Activated naive CD8-positive, alpha-beta T cell treated with anti-CD3 and anti-CD28 coated beads, Interleukin-2, amount 50 U/mL, for 24 hours (primary cell): ENCODE measurements around the gene FAM222A.

Experiments
- ATAC-seq: fragments of 150-1000 bp; cut with Tn5 transposase; one replicate; pipeline ENCODE4 v1.10.0; 2021
- DNase-seq: peaks from one replicate; pipeline ENCODE4 v3.0.0; 2021
- H3K27ac Mint-ChIP-seq: one replicate; pipeline ENCODE4 v1.8.0; 2021; ENCODE audit warnings: mild to moderate bottlenecking, mixed read lengths
- H3K27me3 Mint-ChIP-seq: one replicate; pipeline ENCODE4 v1.8.0; 2021; ENCODE audit warnings: mixed read lengths
- H3K36me3 Mint-ChIP-seq: one replicate; pipeline ENCODE4 v1.8.0; 2021; ENCODE audit warnings: low read depth, mixed read lengths
- H3K4me1 Mint-ChIP-seq: one replicate; pipeline ENCODE4 v1.8.0; 2021; ENCODE audit warnings: mixed read lengths
- H3K4me3 Mint-ChIP-seq: one replicate; pipeline ENCODE4 v1.8.0; 2021; ENCODE audit warnings: mild to moderate bottlenecking, moderate library complexity, mixed read lengths
- H3K9me3 Mint-ChIP-seq: one replicate; pipeline ENCODE4 v1.8.0; 2021; ENCODE audit warnings: mixed read lengths

The FAM222A gene

DNA sequence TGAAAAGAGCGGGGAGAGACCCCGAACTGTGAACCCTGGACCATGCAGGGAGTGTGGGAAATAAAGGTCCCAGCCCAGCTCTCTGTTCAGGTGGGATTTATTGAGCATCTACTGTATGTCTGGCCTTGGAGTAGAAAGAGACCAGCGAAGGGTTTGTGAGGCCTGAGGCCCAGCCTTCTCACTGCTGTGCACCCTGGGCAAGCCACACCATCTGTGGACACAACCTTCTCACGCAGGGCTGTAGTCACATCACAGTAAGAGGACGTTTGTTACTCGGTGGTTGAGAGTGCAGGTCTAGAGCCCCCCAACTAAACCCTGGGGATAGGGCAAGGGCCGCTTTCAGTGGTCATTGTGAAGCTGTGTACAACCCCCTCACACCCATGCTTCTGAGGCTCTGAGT lies 18.2 kb downstream of the FAM222A start:
- H3K27me3 Mint-ChIP-seq: peaks cover 23% of the 10 kb centered on the region
- no peak overlapping the region for H3K4me3 Mint-ChIP-seq
- no peaks in the 10 kb centered on the region for H3K4me1 Mint-ChIP-seq
- H3K36me3 Mint-ChIP-seq: no peaks in the 10 kb centered on the region
- H3K9me3 Mint-ChIP-seq: no peaks in the 10 kb centered on the region
- no peak overlapping the region for H3K27ac Mint-ChIP-seq
- ATAC-seq (no peak), DNase-seq (no peak)

DNA sequence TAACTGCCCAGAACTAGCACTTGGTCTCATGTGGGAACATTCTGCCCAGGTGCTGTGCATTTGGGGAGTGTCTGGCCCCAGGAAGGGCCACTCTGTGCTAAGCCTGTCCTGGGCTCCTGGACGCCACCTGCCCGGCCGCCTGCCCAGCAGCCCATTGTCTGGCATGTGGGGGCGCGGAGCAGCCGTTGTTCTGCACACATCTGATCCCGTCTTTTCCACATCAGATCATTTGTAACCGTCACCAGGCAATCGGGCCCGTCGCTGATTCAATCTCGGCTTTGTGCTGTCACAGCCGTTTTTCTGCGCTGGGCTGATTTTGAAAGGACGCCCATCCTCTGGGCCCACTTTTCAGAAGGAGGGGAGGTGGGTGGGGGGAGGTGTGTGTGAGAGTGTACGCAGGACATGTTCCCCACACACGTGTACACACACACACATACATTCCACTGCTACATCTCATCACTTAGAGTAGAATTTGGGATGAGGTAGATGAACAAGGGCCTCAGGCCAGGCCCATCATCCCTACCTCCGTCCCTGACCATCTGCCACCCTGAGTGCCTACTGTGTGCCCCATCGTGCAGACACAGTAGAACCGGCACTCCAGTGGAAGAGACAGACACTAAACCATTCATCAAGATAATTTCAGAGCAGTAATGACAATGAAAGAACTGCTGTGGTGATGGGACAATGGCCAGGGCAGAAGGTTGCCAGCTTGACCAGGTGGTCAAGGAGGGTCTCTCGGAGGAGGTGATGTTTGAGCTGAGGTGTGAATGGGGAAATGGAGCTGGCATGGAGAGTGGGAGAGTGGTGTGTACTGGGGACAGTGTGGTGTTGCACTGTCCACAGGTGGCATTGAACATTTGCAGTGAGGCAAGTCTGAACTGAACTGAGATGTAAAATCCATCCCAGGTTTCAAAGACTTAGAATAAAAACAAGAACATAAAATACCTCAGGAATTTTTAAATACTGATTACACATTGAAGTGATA lies 19.0 kb downstream of the FAM222A start:
- Mint-ChIP-seq H3K27ac (no peak overlapping the region), H3K9me3 (no peaks in the 10 kb centered on the region), H3K4me3 (no peak overlapping the region), H3K36me3 (no peaks in the 10 kb centered on the region), H3K27me3 (peaks cover 23% of the 10 kb centered on the region), H3K4me1 (no peaks in the 10 kb centered on the region)
- ATAC-seq (no peak), DNase-seq (no peak)

GRCh38 chr12:109734219-109735000 lies 20.8 kb downstream of the FAM222A start:
- H3K4me3 Mint-ChIP-seq: no peak overlapping the region
- no peak for ATAC-seq

GRCh38 chr12:109735051-109735521 lies 21.5 kb downstream of the FAM222A start:
- Mint-ChIP-seq H3K4me3 (no peak overlapping the region), H3K4me1 (no peaks in the 10 kb centered on the region), H3K27ac (no peak overlapping the region), H3K27me3 (peaks cover 24% of the 10 kb centered on the region), H3K36me3 (no peaks in the 10 kb centered on the region), H3K9me3 (no peaks in the 10 kb centered on the region)
- ATAC-seq: no peak
- no peak for DNase-seq

More at GRCh38 chr12:109734219-109735000, 20.8 kb downstream of the FAM222A start:
- DNase-seq: no peak
- H3K36me3 Mint-ChIP-seq: no peaks in the 10 kb centered on the region
- peaks cover 24% of the 10 kb centered on the region for H3K27me3 Mint-ChIP-seq
- no peaks in the 10 kb centered on the region for H3K4me1 Mint-ChIP-seq
- H3K27ac Mint-ChIP-seq: no peak overlapping the region
- no peaks in the 10 kb centered on the region for H3K9me3 Mint-ChIP-seq

- H3K36me3 Mint-ChIP-seq: no peaks in the 10 kb centered on the region
- no peaks in the 10 kb centered on the region for H3K9me3 Mint-ChIP-seq
- no peak for ATAC-seq
- H3K27ac Mint-ChIP-seq: no peak overlapping the region
- peaks cover 28% of the 10 kb centered on the region for H3K27me3 Mint-ChIP-seq
- no peak for DNase-seq
- no peak overlapping the region for H3K4me3 Mint-ChIP-seq
- no peaks in the 10 kb centered on the region for H3K4me1 Mint-ChIP-seq
These were observed 22.4 kb downstream of the FAM222A start for GRCh38 chr12:109735825-109736551.

DNA sequence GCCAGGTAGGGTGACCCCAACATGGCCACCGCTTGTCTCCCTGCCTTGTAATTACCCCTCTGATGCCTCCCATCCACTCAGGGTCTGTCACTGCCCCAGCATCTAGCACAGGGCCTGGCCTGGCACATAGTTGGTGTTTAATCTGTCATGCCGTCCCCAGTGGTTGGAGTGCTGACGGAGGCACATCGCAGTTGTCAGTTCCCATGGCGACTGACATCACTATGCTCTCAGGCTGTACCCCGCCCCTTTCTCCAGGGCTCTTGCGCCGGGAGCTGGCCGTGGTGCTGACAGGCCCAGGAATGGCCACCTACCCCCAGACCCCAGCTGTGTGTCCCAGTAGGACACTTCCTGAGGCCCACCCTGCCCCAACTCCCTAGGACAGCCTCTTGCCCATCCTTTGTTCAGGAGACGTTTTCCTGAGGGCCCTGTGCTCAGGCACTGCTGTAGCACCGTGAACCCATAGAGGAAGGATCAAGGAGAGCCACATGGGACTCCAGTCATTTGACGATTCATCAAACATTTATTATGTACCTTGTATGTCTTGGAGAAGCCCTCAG lies 23.0 kb downstream of the FAM222A start:
- peak; percentile 27 for ATAC-seq
- H3K27me3 Mint-ChIP-seq: peaks cover 28% of the 10 kb centered on the region

DNA sequence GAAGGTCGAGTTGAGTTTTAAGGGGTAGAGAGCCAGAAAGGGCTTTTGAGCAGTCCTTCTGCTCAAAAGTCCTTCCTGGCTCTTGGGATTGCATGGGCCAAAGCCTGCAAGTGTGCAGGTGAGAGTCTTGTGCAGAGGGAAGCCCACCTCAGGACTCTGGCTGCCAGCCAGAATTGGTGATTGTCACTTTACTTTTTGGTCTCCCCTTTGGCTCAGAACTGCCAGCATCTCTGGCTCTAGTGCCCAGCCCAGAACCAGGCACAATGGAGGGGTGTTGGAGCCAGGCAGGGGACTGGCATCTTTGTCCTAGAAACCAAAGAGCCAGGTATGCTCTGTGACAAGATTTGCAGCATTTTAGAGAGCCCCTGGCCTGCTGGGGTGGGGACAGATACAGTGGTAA lies 23.5 kb downstream of the FAM222A start:
- H3K27ac Mint-ChIP-seq: no peak overlapping the region
- H3K4me1 Mint-ChIP-seq: no peaks in the 10 kb centered on the region
- DNase-seq: no peak
- peaks cover 28% of the 10 kb centered on the region for H3K27me3 Mint-ChIP-seq
- no peaks in the 10 kb centered on the region for H3K9me3 Mint-ChIP-seq
- ATAC-seq: no peak
- H3K4me3 Mint-ChIP-seq: no peak overlapping the region
- no peaks in the 10 kb centered on the region for H3K36me3 Mint-ChIP-seq

More for the DNA sequence above, 23.0 kb downstream of the FAM222A start:
- DNase-seq: peak; percentile 20
- no peaks in the 10 kb centered on the region for H3K4me1 Mint-ChIP-seq
- no peak overlapping the region for H3K27ac Mint-ChIP-seq
- H3K9me3 Mint-ChIP-seq: no peaks in the 10 kb centered on the region
- no peaks in the 10 kb centered on the region for H3K36me3 Mint-ChIP-seq
- H3K4me3 Mint-ChIP-seq: no peak overlapping the region

GRCh38 chr12:109737631-109738030 lies 24.0 kb downstream of the FAM222A start:
- no peak overlapping the region for H3K4me3 Mint-ChIP-seq
- no peaks in the 10 kb centered on the region for H3K9me3 Mint-ChIP-seq
- H3K27me3 Mint-ChIP-seq: peaks cover 28% of the 10 kb centered on the region
- H3K4me1 Mint-ChIP-seq: no peaks in the 10 kb centered on the region
- no peaks in the 10 kb centered on the region for H3K36me3 Mint-ChIP-seq
- DNase-seq: no peak
- H3K27ac Mint-ChIP-seq: no peak overlapping the region
- ATAC-seq: no peak

DNA sequence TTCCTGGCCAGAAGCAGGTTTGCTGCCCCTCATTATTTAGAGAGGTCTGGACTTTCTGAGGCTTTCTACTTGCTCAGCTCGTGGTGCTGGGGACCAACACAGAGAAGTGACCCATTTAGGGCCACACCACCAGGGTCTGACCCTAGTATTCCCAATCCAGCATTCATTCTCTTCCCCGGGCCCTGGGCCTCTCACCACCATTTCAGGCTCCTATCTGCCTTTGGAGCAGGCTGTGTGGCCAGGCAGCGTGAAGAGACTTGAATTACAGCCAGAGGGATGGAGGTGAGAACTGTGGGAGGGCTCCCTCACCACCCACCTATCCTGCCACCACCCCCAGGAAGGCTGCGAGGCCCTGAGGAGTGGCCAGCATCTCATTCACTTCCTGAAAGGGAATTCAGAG lies 24.6 kb downstream of the FAM222A start:
- no peak overlapping the region for H3K4me3 Mint-ChIP-seq
- H3K27me3 Mint-ChIP-seq: peaks cover 24% of the 10 kb centered on the region
- DNase-seq: no peak
- H3K9me3 Mint-ChIP-seq: no peaks in the 10 kb centered on the region
- no peaks in the 10 kb centered on the region for H3K36me3 Mint-ChIP-seq
- H3K4me1 Mint-ChIP-seq: no peaks in the 10 kb centered on the region
- no peak for ATAC-seq
- no peak overlapping the region for H3K27ac Mint-ChIP-seq

GRCh38 chr12:109738878-109739665 lies 25.4 kb downstream of the FAM222A start:
- no peaks in the 10 kb centered on the region for H3K4me1 Mint-ChIP-seq
- no peak overlapping the region for H3K27ac Mint-ChIP-seq
- no peak for DNase-seq
- no peak for ATAC-seq
- H3K4me3 Mint-ChIP-seq: no peak overlapping the region
- no peaks in the 10 kb centered on the region for H3K9me3 Mint-ChIP-seq
- no peaks in the 10 kb centered on the region for H3K36me3 Mint-ChIP-seq
- H3K27me3 Mint-ChIP-seq: peaks cover 18% of the 10 kb centered on the region

DNA sequence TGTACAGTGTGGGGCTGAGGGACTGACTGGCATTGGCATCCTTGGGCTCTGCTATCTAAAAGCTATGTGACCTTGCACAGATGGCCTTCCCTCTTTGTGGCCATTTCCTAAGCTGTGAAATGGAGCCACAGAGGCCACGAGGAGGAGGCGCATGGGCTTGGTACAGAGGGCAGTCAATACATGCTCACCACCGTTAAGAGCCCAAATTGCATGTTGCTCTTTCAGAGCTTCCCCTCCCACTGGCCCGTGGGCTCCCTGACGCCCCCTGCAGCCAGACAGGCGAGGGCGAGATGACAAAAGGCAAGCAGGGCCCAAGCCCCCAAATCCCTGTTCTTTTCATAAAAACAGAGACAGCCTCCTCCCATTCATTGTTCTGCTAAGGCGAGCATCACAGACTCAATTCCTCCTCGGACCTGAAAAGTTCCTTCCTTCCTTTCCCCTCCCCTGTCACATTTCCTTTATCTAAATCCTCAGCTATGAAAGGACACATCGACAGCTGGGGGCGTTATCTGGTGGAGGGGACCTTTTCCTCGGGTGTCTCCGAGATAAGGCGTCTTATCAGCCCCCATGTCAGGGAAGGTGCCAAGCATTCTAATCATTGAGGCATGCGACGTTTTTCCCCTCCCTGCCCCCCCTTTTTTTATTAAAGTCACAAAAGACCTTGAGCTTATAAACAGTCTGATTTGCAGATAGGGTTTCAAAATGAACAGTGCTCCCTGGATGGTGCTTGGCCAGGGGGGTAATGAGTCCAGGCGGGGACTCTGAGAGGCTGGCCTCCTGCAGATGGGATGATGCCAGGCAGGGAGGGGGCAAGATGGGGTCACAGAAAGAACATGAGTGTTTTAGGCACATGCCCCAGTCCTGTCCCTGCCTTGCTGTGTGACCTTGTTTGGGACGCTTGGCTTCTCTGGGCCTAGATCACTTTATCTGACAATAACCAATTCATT lies 26.4 kb downstream of the FAM222A start:
- Mint-ChIP-seq H3K9me3 (no peaks in the 10 kb centered on the region), H3K36me3 (no peaks in the 10 kb centered on the region), H3K27ac (no peak overlapping the region), H3K27me3 (peaks cover 13% of the 10 kb centered on the region), H3K4me3 (no peak overlapping the region), H3K4me1 (no peaks in the 10 kb centered on the region)
- no peak for DNase-seq
- no peak for ATAC-seq

DNA sequence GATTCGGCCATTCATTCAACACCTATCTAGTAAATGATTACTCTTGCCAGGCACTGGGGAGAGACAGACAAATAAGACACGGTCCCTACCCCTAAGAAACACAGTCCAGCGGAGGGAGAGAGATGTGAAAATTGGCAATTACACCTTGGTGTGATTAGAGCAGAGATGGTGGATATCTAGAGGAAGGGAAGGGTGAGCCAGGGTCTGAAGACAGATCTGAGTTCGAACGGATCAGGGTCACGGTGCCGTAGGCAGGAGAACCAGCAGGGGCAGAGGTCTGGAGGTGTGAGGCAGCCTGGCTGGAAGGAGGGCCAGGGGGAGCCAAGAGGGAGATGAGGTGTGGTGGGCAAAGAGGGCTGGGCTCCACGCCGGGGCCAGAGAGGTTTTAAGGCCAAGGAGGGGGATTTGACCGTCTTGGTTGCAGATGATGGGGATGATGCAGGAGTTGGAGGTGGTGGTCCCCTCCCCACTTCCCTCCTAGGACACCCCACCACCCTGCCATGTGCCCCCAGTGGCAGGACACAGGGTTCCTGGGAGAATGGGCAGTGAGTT lies 27.1 kb downstream of the FAM222A start:
- Mint-ChIP-seq H3K4me3 (no peak overlapping the region), H3K4me1 (no peaks in the 10 kb centered on the region), H3K27me3 (peaks cover 6% of the 10 kb centered on the region), H3K27ac (no peak overlapping the region), H3K9me3 (no peaks in the 10 kb centered on the region), H3K36me3 (no peaks in the 10 kb centered on the region)
- DNase-seq (no peak), ATAC-seq (no peak)
